Karpas-422 (cell line): ENCODE results near the gene MOB1A. TPM values are rescaled to one million over a fixed set of nuclear protein-coding genes. Genes with fewer than 3 reads are reported as not detected.

Experiments
- total RNA-seq: library from RNA; depleted of rRNA; stranded (reverse); fragments of >200 nt; shearing (Covaris generic); gene quantifications from 2 replicates; pipeline ENCODE4 v1.2.3, GENCODE V29; 2014; ENCODE audit warnings: low replicate concordance; rRNA removed

Gene MOB1A
- total RNA-seq, 1 experiment from 2014 or later: 542 TPM

Other genes with a start within 250 kb of the MOB1A start
- gene TET3, start 194.0 kb downstream of the MOB1A start, total RNA-seq: 11.6 and 13.6 TPM in 2 replicates
- 37.3 and 120 TPM in 2 replicates for gene BOLA3, start 31.0 kb downstream of the MOB1A start, total RNA-seq
- 710 and 714 TPM in 2 replicates for gene MTHFD2, start 19.7 kb upstream of the MOB1A start, total RNA-seq
- gene SLC4A5, start 164.5 kb upstream of the MOB1A start, total RNA-seq: 0.65 and 3.2 TPM in 2 replicates
- 95.0 and 96.4 TPM in 2 replicates for gene DCTN1, start 201.4 kb upstream of the MOB1A start, total RNA-seq
- gene C2orf81, start 242.7 kb upstream of the MOB1A start, total RNA-seq: 3.8 and 7.6 TPM in 2 replicates
- gene WDR54, start 242.9 kb upstream of the MOB1A start, total RNA-seq: 130 and 239 TPM in 2 replicates